Hematopoietic multipotent progenitor cell treated with erythropoietin and hydrocortisone succinate and interleukin-3 and kit ligand, for 6 days (in vitro differentiated cells): ENCODE measurements around the gene C18orf63.
"Not testable (repeated sequence)": the region's sequence is repeated elsewhere in the genome, so short reads cannot be mapped to it uniquely, and the experiment has no call there.

ENCODE experiments used
- DNase-seq: peaks from one replicate; pipeline ENCODE4 v3.0.0-alpha.2; 2015

C18orf63 gene

GRCh38 chr18:74315464-74316256 lies at the start of gene C18orf63:
TSS of gene C18orf63 (plus strand) at chr18:74315839. CDS start at chr18:74317866, 2,027 bp downstream.
- DNase-seq, result no peak

GRCh38 chr18:74266161-74266560 lies 49.5 kb upstream of the C18orf63 start:
- no peak for DNase-seq

GRCh38 chr18:74268175-74268574 lies 47.5 kb upstream of the C18orf63 start:
- DNase-seq, result no peak

GRCh38 chr18:74268933-74269620 lies 46.6 kb upstream of the C18orf63 start:
- DNase-seq, result no peak

- no peak for DNase-seq
Measured at GRCh38 chr18:74271635-74272034, 44.0 kb upstream of the C18orf63 start.

- DNase-seq, result no peak
Measured at GRCh38 chr18:74273394-74273793, 42.2 kb upstream of the C18orf63 start.

- DNase-seq, result no peak
Measured at GRCh38 chr18:74274700-74275099, 40.9 kb upstream of the C18orf63 start.

- no peak for DNase-seq
Measured at GRCh38 chr18:74275736-74276135, 39.9 kb upstream of the C18orf63 start.

GRCh38 chr18:74276609-74277008 lies 39.0 kb upstream of the C18orf63 start:
- DNase-seq, result no peak

GRCh38 chr18:74277296-74277695 lies 38.3 kb upstream of the C18orf63 start:
- peak; percentile 17 for DNase-seq

- DNase-seq, result no peak
Measured at GRCh38 chr18:74278058-74278457, 37.6 kb upstream of the C18orf63 start.

- no peak for DNase-seq
Measured at GRCh38 chr18:74278983-74279382, 36.7 kb upstream of the C18orf63 start.

GRCh38 chr18:74281011-74281979 lies 34.3 kb upstream of the C18orf63 start:
- DNase-seq, result no peak

- DNase-seq, result no peak
Measured at GRCh38 chr18:74281980-74282754, 33.5 kb upstream of the C18orf63 start.

- DNase-seq, result no peak
Measured at GRCh38 chr18:74282755-74283554, 32.7 kb upstream of the C18orf63 start.

GRCh38 chr18:74283646-74284045 lies 32.0 kb upstream of the C18orf63 start:
- no peak for DNase-seq

GRCh38 chr18:74284191-74284979 lies 31.3 kb upstream of the C18orf63 start:
- no peak for DNase-seq

- no peak for DNase-seq
Measured at GRCh38 chr18:74284980-74285355, 30.7 kb upstream of the C18orf63 start.

- not testable (repeated sequence) for DNase-seq
Measured at GRCh38 chr18:74285583-74285982, 30.1 kb upstream of the C18orf63 start.

GRCh38 chr18:74286106-74286855 lies 29.4 kb upstream of the C18orf63 start:
- no peak for DNase-seq
